K562 (cell line): ENCODE data around the gene PCSK5. TPM values are rescaled to one million over a fixed set of nuclear protein-coding genes. Genes with fewer than 3 reads are reported as not detected.

Experiments
- ATAC-seq: fragments of 200-7000 bp; cut with Tn5 transposase; 3 replicates; pipeline ENCODE4 v1.9.1; 2020; ENCODE audit warnings: moderate library complexity
- BruUV-seq: library from RNA; stranded (reverse); fragments of 400-500 nt; replicated peaks from 2 replicates; lab custom pipeline; 2021; lab: Mats Ljungman, UMichigan
- CTCF ChIA-PET: fragments of 300-600 bp; formaldehyde crosslinking; extraction: SDS; loops from one replicate; lab custom pipeline; 2021; ENCODE audit warnings: low intra/inter-chr PET ratio; lab: Yijun Ruan, JAX
- POLR2A ChIA-PET: fragments of 300-600, 350-650 bp; sonication (Branson Sonifier 250); formaldehyde crosslinking; extraction: SDS; loops from one replicate; lab custom pipeline; 2021; ENCODE audit warnings: antibody characterized with exemption, inconsistent platforms; lab: Yijun Ruan, JAX
- DNase-seq, 4 experiments: peaks; one replicate each; pipeline versions ENCODE4 v3.0.0 to v3.0.0-alpha.2; 2011 to 2018; ENCODE audit warnings: low spot score in 3 of 4, mixed read lengths in 3 of 4; ENCODE audit errors: extremely low read depth in 1 of 4
- FAIRE-seq: peaks from 2 replicates; lab custom pipeline; 2011; peaks lifted over from hg19 to GRCh38; lab: Jason Lieb, UNC
- H2AFZ ChIP-seq: 2 replicates; pipeline ENCODE4 v1.6.0; 2011; ENCODE audit warnings: low read depth, low read length, control low read depth, inconsistent platforms
- H3K27ac ChIP-seq: fragments of 200-600 bp; 3 replicates; pipeline ENCODE4 v1.8.0; 2011; ENCODE audit warnings: low read depth, mild to moderate bottlenecking, control low read depth, inconsistent platforms, low read length, moderate library complexity, mixed read lengths; ENCODE audit errors: extremely low read depth
- H3K27me3 ChIP-seq, 2 experiments: fragments of 300-600 bp in 1 of 2; 2 replicates in 1 of 2; 3 replicates in 1 of 2; pipeline versions ENCODE4 v1.6.0 to v1.8.0; 2011; ENCODE audit warnings: inconsistent platforms in 2 of 2, low read length in 2 of 2, mild to moderate bottlenecking in 1 of 2, mixed read lengths in 1 of 2, moderate library complexity in 1 of 2; ENCODE audit not compliant: control insufficient read depth in 2 of 2, insufficient read depth in 2 of 2
- H3K36me3 ChIP-seq: fragments of 300-600 bp; 3 replicates; pipeline ENCODE4 v1.8.0; 2011; ENCODE audit warnings: mild to moderate bottlenecking, low read length, inconsistent platforms; ENCODE audit not compliant: control insufficient read depth, insufficient read depth
- H3K4me1 ChIP-seq, 2 experiments: fragments of 200-600 bp in 1 of 2; replicated peaks in 1 of 2; 2 replicates in 1 of 2; 3 replicates in 1 of 2; pipeline versions ENCODE4 v1.5.1 to v1.8.0; 2011; ENCODE audit warnings: inconsistent platforms in 2 of 2, low read length in 2 of 2, mild to moderate bottlenecking in 1 of 2, mixed read lengths in 1 of 2, moderate library complexity in 1 of 2; ENCODE audit not compliant: control insufficient read depth in 2 of 2, insufficient read depth in 2 of 2
- H3K4me2 ChIP-seq: 2 replicates; pipeline ENCODE4 v1.6.1; 2011; ENCODE audit warnings: low read length, control low read depth, inconsistent platforms, mixed read lengths; ENCODE audit not compliant: insufficient read depth
- H3K4me3 ChIP-seq: fragments of 200-600 bp; sonication (generic), shearing (Covaris generic); 2 replicates; pipeline ENCODE4 v1.5.1; 2016; ENCODE audit warnings: control low read depth, inconsistent platforms
- H3K79me2 ChIP-seq: fragments of 200-600 bp; 3 replicates; pipeline ENCODE4 v1.8.0; 2011; ENCODE audit warnings: low read length, inconsistent platforms; ENCODE audit not compliant: control insufficient read depth, insufficient read depth
- H3K9ac ChIP-seq, 2 experiments: 2 replicates each; pipeline versions ENCODE4 v1.6.0 to v1.6.1; 2011; ENCODE audit warnings: low read depth in 2 of 2, low read length in 2 of 2, control low read depth in 1 of 2, inconsistent platforms in 1 of 2, mild to moderate bottlenecking in 1 of 2, mixed read lengths in 1 of 2; ENCODE audit not compliant: insufficient read depth in 1 of 2
- H3K9me1 ChIP-seq: one replicate; pipeline ENCODE4 v1.6.0; 2011; ENCODE audit warnings: inconsistent platforms, mild to moderate bottlenecking, low read length, moderate library complexity; ENCODE audit not compliant: control insufficient read depth, insufficient read depth
- H3K9me3 ChIP-seq: replicated peaks from 2 replicates; pipeline ENCODE4 v1.5.1; 2011; ENCODE audit warnings: low read depth, low read length, inconsistent platforms; ENCODE audit not compliant: control insufficient read depth, insufficient read depth
- H4K20me1 ChIP-seq: replicated peaks from 2 replicates; pipeline ENCODE4 v1.6.1; 2011; ENCODE audit warnings: low read length, inconsistent platforms, mixed read lengths; ENCODE audit not compliant: control insufficient read depth, insufficient read depth
- ARID3B ChIP-seq: fragments of 250-450 bp; sonication (Bioruptor Pico); IDR thresholded peaks from 2 replicates; pipeline ENCODE4 v1.4.0; 2020; ENCODE audit warnings: borderline replicate concordance
- CTCF ChIP-seq, 3 experiments: IDR thresholded peaks in 2 of 3; conservative IDR thresholded peaks in 1 of 3; 2 replicates each; pipeline ENCODE4 v1.5.1; 2011 to 2012; ENCODE audit warnings: low read length in 3 of 3, mild to moderate bottlenecking in 3 of 3, control low read depth in 2 of 3, improper control_type of control experiment in 1 of 3, inconsistent platforms in 1 of 3, low read depth in 1 of 3, mixed read lengths in 1 of 3, moderate library complexity in 1 of 3; ENCODE audit not compliant: insufficient read depth in 2 of 3
- KLF1 ChIP-seq: fragments of 450-650 bp; IDR thresholded peaks from 2 replicates; pipeline ENCODE4 v1.6.1; 2016; ENCODE audit warnings: missing genetic modification characterization, missing compliant biosample characterization
- POLR2G ChIP-seq: fragments of 200-400 bp; formaldehyde crosslinking; IDR thresholded peaks from 2 replicates; pipeline ENCODE4 v1.6.1; 2017; ENCODE audit warnings: low read depth, mild to moderate bottlenecking, antibody characterized with exemption, low read length, moderate library complexity
- RAD21 ChIP-seq, 2 experiments: fragments of 250-450 bp in 1 of 2; fragments of 450-650 bp in 1 of 2; sonication (Bioruptor Pico) in 1 of 2; formaldehyde crosslinking in 1 of 2; IDR thresholded peaks in 1 of 2; conservative IDR thresholded peaks in 1 of 2; 2 replicates each; pipeline versions ENCODE4 v1.4.0 to v1.8.0; 2020 to 2022; ENCODE audit warnings: mild to moderate bottlenecking in 2 of 2, moderate library complexity in 1 of 2
- SMARCE1 ChIP-seq: fragments of 450-650 bp; IDR thresholded peaks from 2 replicates; pipeline ENCODE4 v1.7.1; 2016; ENCODE audit warnings: mild to moderate bottlenecking
- TBP ChIP-seq: optimal IDR thresholded peaks from 2 replicates; pipeline ENCODE3; 2011; ENCODE audit warnings: low read depth, low read length, improper control_type of control experiment
- ZNF436 ChIP-seq: fragments of 250-450, 450-650 bp; sonication (Bioruptor Pico); formaldehyde crosslinking; IDR thresholded peaks from 2 replicates; pipeline ENCODE4 v1.7.0; 2020; ENCODE audit warnings: mild to moderate bottlenecking
- WGBS: fragments of 100-300 bp; shearing (Covaris generic); methylation state at CpG from one replicate; pipeline ENCODE4 v1.1.6; 2016; ENCODE audit warnings: low coverage, mixed read lengths; ENCODE audit not compliant: insufficient coverage; ENCODE audit errors: missing lambda C conversion rate; 5-methylcytosine and 5-hydroxymethylcytosine counted together
- in situ Hi-C: fragments of 300-500 bp; cut with MboI; formaldehyde crosslinking; loops from 4 replicates; pipeline ENCODE4 v1.15.0; 2018; ENCODE audit warnings: inconsistent platforms, mixed read lengths
- intact Hi-C: fragments of 100-400 bp; cut with micrococcal nuclease; formaldehyde crosslinking; loops from 2 replicates; pipeline ENCODE4 v1.14.2; 2022
- polyA plus RNA-seq, 8 experiments: library from polyadenylated mRNA; depleted of rRNA in 4 of 8; stranded (reverse) in 5 of 8; unstranded in 3 of 8; fragments of >200 nt; fragmentation: Nextera tagmentation in 2 of 8; fragmentation: Illumina TruSeq in 1 of 8; extraction: Ambion mirVana in 2 of 8; extraction: Trizol in 1 of 8; gene quantifications; 2 replicates each; pipeline versions ENCODE4 v1.2.1 to v1.2.3, GENCODE V29; 2011 to 2014; ENCODE audit warnings: inconsistent platforms in 1 of 8, missing spikeins in 1 of 8
- total RNA-seq, 7 experiments: library from RNA; depleted of rRNA in 6 of 7; stranded (reverse); fragments of >200 nt in 6 of 7; fragmentation: Illumina TruSeq in 2 of 7; extraction: Trizol in 2 of 7; gene quantifications; 2 replicates each; pipeline versions ENCODE4 v1.2.1 to v1.2.3, GENCODE V29; 2011 to 2021; ENCODE audit warnings: low replicate concordance in 1 of 7

Gene PCSK5
- total and polyA plus RNA-seq, 9 of the 15 experiments (the other 6 are each of a cell fraction or from before 2014, with no cell fraction given) = not detected

- in situ Hi-C loops = no loop called here
- Histone ChIP-seq H3K4me2 (no peak overlapping the region), H3K9me1 (no peaks in the 10 kb centered on the region), H3K4me3 (no peak overlapping the region), H3K27me3 (peaks cover 0 to 10% of the 10 kb centered on the region in 2 experiments; a peak in 1 of 5 replicates), H3K27ac (no peak overlapping the region), H4K20me1 (no peaks in the 10 kb centered on the region), H2AFZ (no peak overlapping the region), H3K36me3 (no peaks in the 10 kb centered on the region), H3K9ac (no peak overlapping the region), H3K4me1 (no peaks in the 10 kb centered on the region), H3K79me2 (no peaks in the 10 kb centered on the region), H3K9me3 (no peaks in the 10 kb centered on the region)
- BruUV-seq = no TSS peak
- peak; percentile 60; the same call in 1 of the 3 replicates for ATAC-seq
- intact Hi-C loops = no loop called here
- POLR2A ChIA-PET = no interaction called here
- peak in 1 of 4 experiments; percentile 0 for DNase-seq
- 0% methylated on average over 6 of the region's 11 CpGs for WGBS
- CTCF ChIA-PET = no interaction called here
- no peak for TF ChIP-seq TBP
- TF ChIP-seq KLF1 (tag) = no peak
- TF ChIP-seq ARID3B (CRISPR knock-in tag) = no peak
- TF ChIP-seq SMARCE1 = no peak
- no peak for TF ChIP-seq ZNF436
- 0 out of 4 replicates have a peak, but pooled peaks of 1 of the 2 experiments have one; percentile 15 for TF ChIP-seq RAD21 (CRISPR knock-in tag; conservative IDR thresholded peaks at IDR 0.05 in 1 of 2, IDR thresholded peaks at IDR 0.05 in 1 of 2)
- TF ChIP-seq CTCF (IDR thresholded peaks at IDR 0.05 in 2 of 3, conservative IDR thresholded peaks at IDR 0.05 in 1 of 3; ENCODE audit: insufficient read depth in 2 of 3, low read depth in 1 of 3, low read length in 3 of 3) = peak in 1 of 3 experiments; percentile 41; a peak in 2 of 6 replicates
- TF ChIP-seq POLR2G = no peak
- FAIRE-seq = no peak
These were observed 329.2 kb downstream of the PCSK5 start for GRCh38 chr9:76219560-76220151.
